H4 (cell line): ENCODE results near the gene PGAM1. TPM values are rescaled to one million over a fixed set of nuclear protein-coding genes. Genes with fewer than 3 reads are reported as not detected.
A peak's percentile ranks its signal among the peaks of the same experiment; 100 is the strongest.
"Not testable (repeated sequence)": the region's sequence is repeated elsewhere in the genome, so short reads cannot be mapped to it uniquely, and the experiment has no call there.

Source experiments
- DNase-seq: peaks from one replicate; pipeline ENCODE4 v3.0.0-alpha.2; 2015; ENCODE audit warnings: low spot score
- total RNA-seq: library from RNA; depleted of rRNA; stranded (reverse); fragments of >200 nt; shearing (Covaris generic); gene quantifications from 2 replicates; pipeline ENCODE4 v1.2.3, GENCODE V29; 2014

The PGAM1 gene
- total RNA-seq, 1 experiment from 2014 or later = 784 TPM

GRCh38 chr10:97407952-97408248, 18.1 kb upstream of the PGAM1 start:
- no peak for DNase-seq

- DNase-seq = no peak
These were observed 17.4 kb upstream of the PGAM1 start for GRCh38 chr10:97408496-97408992.

GRCh38 chr10:97411406-97411805, 14.6 kb upstream of the PGAM1 start:
- DNase-seq = no peak

GRCh38 chr10:97412891-97413304, 13.1 kb upstream of the PGAM1 start:
- DNase-seq = no peak

- no peak for DNase-seq
These were observed 9.4 kb upstream of the PGAM1 start for GRCh38 chr10:97416565-97416964.

GRCh38 chr10:97423757-97424098, 2.3 kb upstream of the PGAM1 start:
- not testable (repeated sequence) for DNase-seq

- no peak for DNase-seq
These were observed 982 bp downstream of the PGAM1 start for GRCh38 chr10:97426776-97427570.

GRCh38 chr10:97427571-97428179, 1.7 kb downstream of the PGAM1 start:
- DNase-seq = no peak

GRCh38 chr10:97428572-97428981, 2.6 kb downstream of the PGAM1 start:
- DNase-seq = no peak

- DNase-seq = no peak
These were observed 8.1 kb downstream of the PGAM1 start for GRCh38 chr10:97434055-97434454.

- DNase-seq = no peak
These were observed 8.6 kb downstream of the PGAM1 start for GRCh38 chr10:97434557-97434956.

- DNase-seq = no peak
These were observed 9.2 kb downstream of the PGAM1 start for GRCh38 chr10:97435211-97435610.

- no peak for DNase-seq
These were observed 16.3 kb downstream of the PGAM1 start for GRCh38 chr10:97442277-97442676.

GRCh38 chr10:97444212-97444611, 18.2 kb downstream of the PGAM1 start:
- DNase-seq = no peak

GRCh38 chr10:97445357-97445721, 19.3 kb downstream of the PGAM1 start:
- no peak for DNase-seq

- peak; percentile 94 for DNase-seq
These were observed 20.0 kb downstream of the PGAM1 start, which contains the start of the genes EXOSC1 and ZDHHC16 for GRCh38 chr10:97445722-97446639. Gene EXOSC1 (minus strand): TSS chr10:97446006. CDS start chr10:97445985, 21 bp downstream. Gene ZDHHC16 (plus strand): TSS chr10:97446175. CDS start chr10:97451676, 5,501 bp downstream.

GRCh38 chr10:97450828-97451227, 24.8 kb downstream of the PGAM1 start:
- DNase-seq = no peak

GRCh38 chr10:97451605-97452004, 25.6 kb downstream of the PGAM1 start:
- DNase-seq = no peak

GRCh38 chr10:97452352-97452751, 26.4 kb downstream of the PGAM1 start:
- no peak for DNase-seq

GRCh38 chr10:97454330-97455036, 28.5 kb downstream of the PGAM1 start:
- no peak for DNase-seq

- DNase-seq = no peak
These were observed 30.2 kb downstream of the PGAM1 start for GRCh38 chr10:97456034-97456685.
